Measurements from ENCODE around the gene CDK2.

DNA sequence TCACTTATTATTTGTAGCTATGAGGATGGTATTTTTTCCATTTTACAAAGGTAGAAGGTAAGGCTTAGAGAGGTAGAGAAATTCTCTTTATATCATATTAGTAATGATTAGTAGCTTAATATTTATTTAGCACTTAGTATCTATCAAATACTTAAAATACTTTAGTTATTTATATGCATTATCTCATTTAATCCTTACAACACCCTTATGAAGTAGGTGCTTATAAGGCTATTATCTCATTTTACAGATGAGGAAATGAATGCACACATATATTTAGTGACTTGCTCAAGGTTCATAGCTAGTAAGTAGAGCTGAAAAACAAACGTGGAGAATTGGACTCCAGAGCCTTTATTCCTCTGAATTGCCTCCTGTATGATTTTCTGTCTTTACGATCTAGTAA is 18.2 kb downstream of the CDK2 start:
- TF ChIP-seq EZH2 (IDR thresholded peaks at IDR 0.05; ENCODE audit: borderline replicate concordance, low read depth, low read length, severe bottlenecking) (no peak), CTCF (IDR thresholded peaks at IDR 0.05; ENCODE audit: borderline replicate concordance, extremely low read depth, low read length, poor library complexity, severe bottlenecking) (no peak)

All from DND-41 (cell line).